Stomach (tissue), 9 donors: ENCODE results near the gene MYO1B. TPM values are rescaled to one million over a fixed set of nuclear protein-coding genes. Genes with fewer than 3 reads are reported as not detected.
A peak's percentile ranks its signal among the peaks of the same experiment; 100 is the strongest.

ENCODE experiments used
- DNase-seq, 2 donors: peaks; one replicate each; pipeline versions ENCODE4 v3.0.0 to v3.0.0-alpha.2; 2013 to 2019
- H3K27ac ChIP-seq, 5 donors: fragments of 200-600 bp in 4 of 5; sonication (generic) in 4 of 5; one replicate each; pipeline ENCODE4 v1.5.1; 2013 to 2019; ENCODE audit warnings: mild to moderate bottlenecking in 1 of 5, moderate library complexity in 1 of 5
- H3K27me3 ChIP-seq, 3 donors: fragments of 200-600 bp; sonication (generic); one replicate each; pipeline ENCODE4 v1.5.1; 2017 to 2019; ENCODE audit warnings: mixed run types in 1 of 3
- H3K36me3 ChIP-seq, 4 donors: fragments of 200-600 bp; sonication (generic); 1 replicate in 3 of 4; 2 replicates in 1 of 4; pipeline ENCODE4 v1.5.1; 2016 to 2019
- H3K4me1 ChIP-seq, 4 donors: fragments of 200-600 bp; sonication (generic); one replicate each; pipeline ENCODE4 v1.5.1; 2016 to 2019
- H3K4me3 ChIP-seq, 4 donors: fragments of 200-600 bp; sonication (generic) in 3 of 4; one replicate each; pipeline ENCODE4 v1.5.1; 2016 to 2019; ENCODE audit warnings: mild to moderate bottlenecking in 1 of 4
- H3K9me3 ChIP-seq, 4 donors: fragments of 200-600 bp; sonication (generic); one replicate each; pipeline ENCODE4 v1.5.1; 2016 to 2019
- EP300 ChIP-seq: sonication (generic); formaldehyde crosslinking; IDR thresholded peaks from one replicate; pipeline ENCODE4 v1.6.1; 2017; ENCODE audit warnings: antibody characterized with exemption
- POLR2A ChIP-seq, 4 donors: fragments of 450-650 bp; IDR thresholded peaks; one replicate each; pipeline ENCODE4 v1.6.1; 2016; ENCODE audit warnings: antibody characterized with exemption in 4 of 4, control low read depth in 2 of 4, mild to moderate bottlenecking in 1 of 4, moderate library complexity in 1 of 4
- POLR2AphosphoS5 ChIP-seq, 3 donors: sonication (generic); formaldehyde crosslinking; IDR thresholded peaks; one replicate each; pipeline ENCODE4 v1.6.1; 2016; ENCODE audit warnings: antibody characterized with exemption in 3 of 3
- WGBS, 5 donors: extraction: QIAGEN DNeasy Blood & Tissue Kit in 3 of 5; methylation state at CpG; one replicate each; pipeline versions ENCODE4 v1.1.5 to v1.1.7; 2013 to 2018; 5-methylcytosine and 5-hydroxymethylcytosine counted together
- intact Hi-C: fragments of 100-400 bp; cut with DNase I; formaldehyde crosslinking; loops from one replicate; pipeline ENCODE4 v1.15.1; 2023; ENCODE audit warnings: low total_unique reads
- polyA plus RNA-seq, 3 donors: library from polyadenylated mRNA; stranded (reverse); fragments of 200-250 nt; gene quantifications; one replicate each; pipeline ENCODE4 v1.2.3, GENCODE V29; 2013
- total RNA-seq, 5 donors: library from RNA; depleted of rRNA; stranded (reverse); fragments of >200 nt; gene quantifications; one replicate each; pipeline versions ENCODE4 v1.1.0 to v1.2.3, GENCODE V29; 2014 to 2016
- TF ChIP-seq, protein P1 (sequence below), 7 experiments: fragments of 450-650 bp in 4 of 7; fragments of 200-600 bp in 3 of 7; sonication (generic) in 3 of 7; IDR thresholded peaks; one replicate each; pipeline ENCODE4 v1.5.1; 2016 to 2019; ENCODE audit warnings: antibody characterized with exemption in 7 of 7, control low read depth in 2 of 7, mild to moderate bottlenecking in 1 of 7
- donor health status: healthy with polysubstance abuse.
- donor health status: Bipolar disorder and iron deficiency.
- donor health status: healthy.

The MYO1B gene
- total and polyA plus RNA-seq, 8 donors = 6.1 to 123 (median 16.4) TPM

DNA sequence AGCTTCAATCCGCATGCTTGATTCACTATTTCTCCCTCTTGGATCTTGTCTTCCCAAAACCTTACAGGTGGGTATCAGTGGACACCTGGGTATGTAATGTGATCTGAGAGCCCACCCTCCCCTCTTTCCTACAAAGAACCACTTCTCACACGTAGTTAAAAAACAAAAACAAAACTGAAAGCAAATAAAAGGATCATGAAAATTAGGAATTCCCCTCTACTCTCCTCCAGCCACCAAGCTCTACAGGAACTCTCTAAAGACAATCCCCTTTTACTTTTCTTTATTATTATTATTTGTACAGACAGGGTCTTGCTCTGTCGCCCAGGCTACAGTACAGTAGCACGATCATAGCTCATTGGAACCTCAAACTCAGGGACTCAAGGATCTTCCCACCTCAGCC, 40.8 kb upstream of the MYO1B start:
- no peaks in the 10 kb centered on the region for H3K27me3 ChIP-seq
- WGBS, 5 donors = 75 to 80% (median 77%) methylated on average over 4 of the region's 4 CpGs
- peak overlapping the region in 2 of 5 donors; percentile 4 to 6 for H3K27ac ChIP-seq
- H3K4me3 ChIP-seq = no peak overlapping the region
- no peaks in the 10 kb centered on the region for H3K36me3 ChIP-seq
- TF ChIP-seq, protein P1, sequence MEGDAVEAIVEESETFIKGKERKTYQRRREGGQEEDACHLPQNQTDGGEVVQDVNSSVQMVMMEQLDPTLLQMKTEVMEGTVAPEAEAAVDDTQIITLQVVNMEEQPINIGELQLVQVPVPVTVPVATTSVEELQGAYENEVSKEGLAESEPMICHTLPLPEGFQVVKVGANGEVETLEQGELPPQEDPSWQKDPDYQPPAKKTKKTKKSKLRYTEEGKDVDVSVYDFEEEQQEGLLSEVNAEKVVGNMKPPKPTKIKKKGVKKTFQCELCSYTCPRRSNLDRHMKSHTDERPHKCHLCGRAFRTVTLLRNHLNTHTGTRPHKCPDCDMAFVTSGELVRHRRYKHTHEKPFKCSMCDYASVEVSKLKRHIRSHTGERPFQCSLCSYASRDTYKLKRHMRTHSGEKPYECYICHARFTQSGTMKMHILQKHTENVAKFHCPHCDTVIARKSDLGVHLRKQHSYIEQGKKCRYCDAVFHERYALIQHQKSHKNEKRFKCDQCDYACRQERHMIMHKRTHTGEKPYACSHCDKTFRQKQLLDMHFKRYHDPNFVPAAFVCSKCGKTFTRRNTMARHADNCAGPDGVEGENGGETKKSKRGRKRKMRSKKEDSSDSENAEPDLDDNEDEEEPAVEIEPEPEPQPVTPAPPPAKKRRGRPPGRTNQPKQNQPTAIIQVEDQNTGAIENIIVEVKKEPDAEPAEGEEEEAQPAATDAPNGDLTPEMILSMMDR (IDR thresholded peaks at IDR 0.05) = no peak
- TF ChIP-seq POLR2A (IDR thresholded peaks at IDR 0.05) (no peak), EP300 (no peak), POLR2AphosphoS5 (IDR thresholded peaks at IDR 0.05) (no peak)
- DNase-seq = no peak
- H3K9me3 ChIP-seq = no peaks in the 10 kb centered on the region
- H3K4me1 ChIP-seq = no peaks in the 10 kb centered on the region
- intact Hi-C loops = no loop called here

DNA sequence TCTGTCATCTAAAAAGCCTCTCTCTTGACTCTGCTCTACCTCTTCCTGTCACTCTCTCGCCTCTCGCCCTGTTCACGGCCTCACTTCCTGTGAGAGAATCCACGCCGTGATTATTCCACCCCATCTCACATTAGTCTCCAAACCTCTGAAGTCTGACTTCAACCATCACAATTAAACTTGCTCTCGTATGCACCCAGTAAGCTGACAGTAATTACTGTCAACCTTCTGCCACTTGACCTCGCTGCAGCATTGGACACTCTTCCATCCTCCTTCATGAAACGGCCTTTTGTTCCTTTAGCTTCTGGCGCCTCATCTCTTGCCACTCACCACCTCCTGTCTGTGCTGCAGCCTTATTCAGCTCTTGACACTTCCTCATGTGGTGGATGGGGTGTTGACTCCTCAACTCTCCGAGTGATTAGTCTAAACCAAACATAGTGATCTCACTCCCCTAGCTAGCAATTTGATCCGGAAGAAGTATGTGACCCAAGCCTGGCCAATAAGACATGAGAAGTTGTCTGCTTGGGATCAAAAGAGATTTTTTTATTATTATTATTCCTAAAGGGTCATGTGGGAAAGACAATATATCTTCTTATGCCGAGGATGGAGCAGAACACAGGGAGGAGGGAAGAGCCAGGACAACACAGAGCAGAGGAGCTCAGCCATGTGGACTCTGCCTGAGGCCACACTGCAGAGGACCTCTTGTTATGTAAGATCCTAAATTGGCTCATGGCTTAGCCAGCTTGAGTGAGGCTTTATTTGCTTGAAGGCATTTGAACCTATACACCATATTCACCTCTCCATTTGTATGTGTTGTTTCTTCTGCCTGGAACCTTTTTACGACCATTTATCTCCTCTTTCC, 38.4 kb upstream of the MYO1B start:
- peak in 1 of 2 donors; percentile 8 for DNase-seq
- 72 to 87% (median 83%) methylated on average over 13 of the region's 13 CpGs for WGBS, 5 donors

DNA sequence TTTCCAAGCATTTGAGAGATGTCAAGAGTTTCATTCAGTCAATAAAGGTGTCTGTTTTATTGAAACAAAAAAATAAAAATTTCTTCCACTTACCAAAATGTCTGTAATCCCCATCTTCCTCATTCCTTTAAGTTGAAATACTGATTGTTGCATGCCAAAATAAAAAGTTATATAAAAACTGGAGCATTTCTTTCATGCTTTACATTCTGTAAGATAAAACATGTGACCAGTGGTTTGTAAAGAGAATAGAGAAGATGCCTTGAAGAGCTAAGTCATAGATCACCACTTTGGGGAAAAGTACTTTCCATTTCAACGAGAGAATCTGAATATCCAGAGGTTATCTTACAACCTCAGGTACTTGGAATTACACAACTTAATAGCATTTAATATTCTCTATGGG, 35.9 kb upstream of the MYO1B start:
- H3K4me3 ChIP-seq = no peak overlapping the region
- H3K9me3 ChIP-seq = peaks cover 0 to 12% (median 2%) of the 10 kb centered on the region in 4 donors
- intact Hi-C loops = no loop called here
- 76 to 91% (median 86%) methylated on average over 1 of the region's 1 CpG for WGBS, 5 donors
- H3K4me1 ChIP-seq = no peaks in the 10 kb centered on the region
- no peaks in the 10 kb centered on the region for H3K36me3 ChIP-seq
- no peak for DNase-seq
- no peak overlapping the region for H3K27ac ChIP-seq
- no peak for TF ChIP-seq POLR2A (IDR thresholded peaks at IDR 0.05)
- no peaks in the 10 kb centered on the region for H3K27me3 ChIP-seq

More for the DNA sequence above, 38.4 kb upstream of the MYO1B start:
- no peaks in the 10 kb centered on the region for H3K36me3 ChIP-seq
- TF ChIP-seq, protein P1 (IDR thresholded peaks at IDR 0.05) = no peak
- TF ChIP-seq POLR2AphosphoS5 (IDR thresholded peaks at IDR 0.05) = no peak
- no peak for TF ChIP-seq EP300
- TF ChIP-seq POLR2A (IDR thresholded peaks at IDR 0.05) = no peak
- no peak overlapping the region for H3K4me3 ChIP-seq
- peaks cover 0 to 3% (median 1%) of the 10 kb centered on the region in 4 donors for H3K9me3 ChIP-seq
- no peaks in the 10 kb centered on the region for H3K27me3 ChIP-seq
- intact Hi-C loops = no loop called here
- H3K27ac ChIP-seq = peak overlapping the region in 2 of 5 donors; percentile 9 to 51
- H3K4me1 ChIP-seq = no peaks in the 10 kb centered on the region

DNA sequence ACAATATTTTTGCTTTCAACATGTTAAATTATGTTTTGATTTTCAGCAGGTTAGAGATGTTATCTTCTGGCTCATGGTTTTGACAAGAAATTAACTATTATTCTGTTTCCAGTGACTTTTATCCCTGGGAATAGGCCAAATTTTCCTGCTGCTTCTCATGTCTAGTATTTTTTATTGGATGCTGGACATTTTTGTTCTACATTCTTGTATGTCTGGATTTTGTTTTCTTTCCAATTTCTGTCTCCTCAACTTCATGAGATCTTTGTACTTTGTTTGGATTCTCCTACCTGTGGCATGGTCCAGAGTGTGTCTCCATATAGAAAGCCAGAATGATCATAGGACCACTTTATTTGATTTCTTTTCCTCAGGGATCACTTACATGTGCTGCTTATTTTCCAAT, 33.1 kb upstream of the MYO1B start:
- intact Hi-C loops = no loop called here
- H3K27me3 ChIP-seq = no peaks in the 10 kb centered on the region
- no peaks in the 10 kb centered on the region for H3K4me1 ChIP-seq
- TF ChIP-seq, protein P1 (IDR thresholded peaks at IDR 0.05) = no peak
- TF ChIP-seq POLR2AphosphoS5 (IDR thresholded peaks at IDR 0.05) = no peak
- H3K9me3 ChIP-seq = peaks cover 0 to 12% (median 2%) of the 10 kb centered on the region in 4 donors
- no peaks in the 10 kb centered on the region for H3K36me3 ChIP-seq
- H3K27ac ChIP-seq = no peak overlapping the region
- no peak overlapping the region for H3K4me3 ChIP-seq
- no peak for DNase-seq

DNA sequence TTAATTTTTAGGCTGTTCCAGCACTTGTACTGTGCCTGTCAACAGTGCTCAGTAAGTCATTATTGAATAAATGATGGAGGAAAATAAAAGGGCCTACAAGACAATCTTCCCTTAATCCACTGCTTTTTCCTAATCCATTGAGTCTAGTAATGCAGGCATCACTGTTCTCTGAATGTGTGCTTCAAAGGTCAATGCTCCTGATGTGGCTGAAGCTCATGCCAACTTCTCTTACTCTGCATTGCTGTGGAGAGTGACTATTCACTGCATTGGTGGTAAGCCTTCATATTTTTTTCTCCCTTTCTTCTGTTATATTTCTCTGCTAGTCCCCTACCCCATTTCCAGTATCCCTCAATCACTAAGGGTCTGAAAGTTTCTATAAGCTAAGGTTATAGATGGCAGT, 31.9 kb upstream of the MYO1B start:
- no peaks in the 10 kb centered on the region for H3K36me3 ChIP-seq
- H3K27me3 ChIP-seq = no peaks in the 10 kb centered on the region
- peaks cover 0 to 10% (median 4%) of the 10 kb centered on the region in 4 donors for H3K4me1 ChIP-seq
- intact Hi-C loops = no loop called here
- DNase-seq = no peak
- peaks cover 0 to 12% (median 2%) of the 10 kb centered on the region in 4 donors for H3K9me3 ChIP-seq
- no peak overlapping the region for H3K27ac ChIP-seq
- no peak overlapping the region for H3K4me3 ChIP-seq
- TF ChIP-seq EP300 (no peak), POLR2A (IDR thresholded peaks at IDR 0.05) (no peak), POLR2AphosphoS5 (IDR thresholded peaks at IDR 0.05) (no peak)
- TF ChIP-seq, protein P1 (IDR thresholded peaks at IDR 0.05) = no peak
